SK-N-SH (cell line): Measurements from ENCODE around the gene CPED1. TPM values are rescaled to one million over a fixed set of nuclear protein-coding genes. Genes with fewer than 3 reads are reported as not detected.

Source experiments
- CTCF ChIA-PET: fragments of 300-600, 350-600 bp; formaldehyde crosslinking; extraction: SDS; loops from one replicate; lab custom pipeline; 2021; lab: Yijun Ruan, JAX
- POLR2A ChIA-PET: fragments of 350-600 bp; sonication (Branson Sonifier 250); formaldehyde crosslinking; extraction: SDS; loops from one replicate; lab custom pipeline; 2020; ENCODE audit warnings: antibody characterized with exemption, inconsistent platforms; lab: Yijun Ruan, JAX
- DNase-seq: peaks from one replicate; pipeline ENCODE4 v3.0.0; 2012
- H2AFZ ChIP-seq: fragments of 200-600 bp; sonication (generic); 2 replicates; pipeline ENCODE4 v1.8.1; 2016; ENCODE audit warnings: antibody characterized with exemption, mild to moderate bottlenecking, low read depth
- H3F3A ChIP-seq: fragments of 200-600 bp; sonication (generic); replicated peaks from 2 replicates; pipeline ENCODE3; 2016; ENCODE audit warnings: antibody characterized with exemption, mild to moderate bottlenecking; ENCODE audit not compliant: insufficient read depth
- H3K27ac ChIP-seq, 2 experiments: fragments of 200-500 bp in 1 of 2; fragments of 200-600 bp in 1 of 2; sonication (Bioruptor generic) in 1 of 2; sonication (generic), shearing (Covaris generic) in 1 of 2; 2 replicates each; pipeline versions ENCODE4 v1.5.1 to v1.6.1; 2014 to 2016; ENCODE audit warnings: low read depth in 2 of 2, inconsistent platforms in 1 of 2, low read length in 1 of 2, mild to moderate bottlenecking in 1 of 2, mixed read lengths in 1 of 2
- H3K27me3 ChIP-seq: fragments of 200-600 bp; sonication (generic), shearing (Covaris generic); 2 replicates; pipeline ENCODE4 v1.6.1; 2016; ENCODE audit warnings: mixed run types; ENCODE audit not compliant: insufficient read depth
- H3K36me3 ChIP-seq, 2 experiments: fragments of 200-500 bp in 1 of 2; fragments of 200-600 bp in 1 of 2; sonication (Bioruptor generic) in 1 of 2; sonication (generic) in 1 of 2; replicated peaks in 1 of 2; 2 replicates each; pipeline versions ENCODE3 to v1.5.1; 2014 to 2016; ENCODE audit warnings: low read length in 1 of 2, mild to moderate bottlenecking in 1 of 2; ENCODE audit not compliant: insufficient read depth in 2 of 2, control insufficient read depth in 1 of 2
- H3K4me1 ChIP-seq, 2 experiments: fragments of 200-500 bp in 1 of 2; fragments of 200-600 bp in 1 of 2; sonication (Bioruptor generic) in 1 of 2; sonication (generic), shearing (Covaris generic) in 1 of 2; 2 replicates each; pipeline versions ENCODE4 v1.5.1 to v1.6.1; 2014 to 2016; ENCODE audit warnings: low read depth in 1 of 2, low read length in 1 of 2, mixed run types in 1 of 2; ENCODE audit not compliant: insufficient read depth in 2 of 2, control insufficient read depth in 1 of 2
- H3K4me2 ChIP-seq: fragments of 200-600 bp; sonication (generic), shearing (Covaris generic); 2 replicates; pipeline ENCODE4 v1.6.1; 2017; ENCODE audit warnings: mixed run types
- H3K4me3 ChIP-seq, 2 experiments: fragments of 200-500 bp in 1 of 2; fragments of 200-600 bp in 1 of 2; sonication (Bioruptor generic) in 1 of 2; sonication (generic), shearing (Covaris generic) in 1 of 2; 2 replicates each; pipeline versions ENCODE4 v1.5.1 to v1.8.1; 2014 to 2016; ENCODE audit warnings: low read depth in 2 of 2, inconsistent platforms in 1 of 2, low read length in 1 of 2, mild to moderate bottlenecking in 1 of 2, mixed read lengths in 1 of 2, moderate library complexity in 1 of 2
- H3K79me2 ChIP-seq: fragments of 200-600 bp; sonication (generic); 2 replicates; pipeline ENCODE4 v1.8.1; 2017; ENCODE audit warnings: mild to moderate bottlenecking; ENCODE audit not compliant: insufficient read depth
- H3K9ac ChIP-seq: fragments of 200-600 bp; sonication (generic); 2 replicates; pipeline ENCODE4 v1.6.1; 2017; ENCODE audit warnings: mixed run types
- H3K9me2 ChIP-seq: fragments of 200-600 bp; sonication (generic); 2 replicates; pipeline ENCODE4 v1.6.1; 2017; ENCODE audit warnings: mixed run types
- H3K9me3 ChIP-seq: fragments of 200-600 bp; sonication (generic); 2 replicates; pipeline ENCODE4 v1.6.1; 2017; ENCODE audit warnings: mixed run types, mild to moderate bottlenecking, moderate library complexity
- H4K20me1 ChIP-seq: fragments of 200-600 bp; sonication (generic); 2 replicates; pipeline ENCODE4 v1.6.1; 2017; ENCODE audit warnings: mild to moderate bottlenecking, mixed run types; ENCODE audit not compliant: insufficient read depth
- CHD2 ChIP-seq: fragments of 150-350 bp; IDR thresholded peaks from 2 replicates; pipeline ENCODE4 v1.6.1; 2018; ENCODE audit warnings: low read length; ENCODE audit not compliant: partially characterized antibody
- CTCF ChIP-seq: fragments of 200-600 bp; sonication (generic); IDR thresholded peaks from 2 replicates; pipeline ENCODE4 v1.6.1; 2017; ENCODE audit warnings: antibody characterized with exemption, mild to moderate bottlenecking, moderate library complexity
- PBX3 ChIP-seq: IDR thresholded peaks from 2 replicates; pipeline ENCODE4; 2012
- SIN3A ChIP-seq: IDR thresholded peaks from 2 replicates; pipeline ENCODE4 v1.6.1; 2012; ENCODE audit warnings: low read depth, mild to moderate bottlenecking, low read length, moderate library complexity, borderline replicate concordance
- TCF12 ChIP-seq: IDR thresholded peaks from 2 replicates; pipeline ENCODE4 v1.4.0; 2012
- WGBS: methylation state at CpG from one replicate; pipeline ENCODE4 v1.1.6; 2017; ENCODE audit warnings: low lambda C conversion rate; 5-methylcytosine and 5-hydroxymethylcytosine counted together
- polyA plus RNA-seq, 3 experiments: library from polyadenylated mRNA; depleted of rRNA; stranded (reverse); fragments of >200 nt; gene quantifications; 2 replicates each; pipeline ENCODE4 v1.2.3, GENCODE V29; 2012
- TF ChIP-seq, protein P1 (sequence below): IDR thresholded peaks from 2 replicates; pipeline ENCODE4 v1.4.0; 2012; ENCODE audit warnings: low read depth, borderline replicate concordance

Gene CPED1
- polyA plus RNA-seq, 1 of the 3 experiments (the other 2 are of a cell fraction), result 4.4 TPM

- peak overlapping the region in 1 of 2 experiments; percentile 62; a peak in 1 of 4 replicates for H3K4me3 ChIP-seq
- TF ChIP-seq, protein P1, sequence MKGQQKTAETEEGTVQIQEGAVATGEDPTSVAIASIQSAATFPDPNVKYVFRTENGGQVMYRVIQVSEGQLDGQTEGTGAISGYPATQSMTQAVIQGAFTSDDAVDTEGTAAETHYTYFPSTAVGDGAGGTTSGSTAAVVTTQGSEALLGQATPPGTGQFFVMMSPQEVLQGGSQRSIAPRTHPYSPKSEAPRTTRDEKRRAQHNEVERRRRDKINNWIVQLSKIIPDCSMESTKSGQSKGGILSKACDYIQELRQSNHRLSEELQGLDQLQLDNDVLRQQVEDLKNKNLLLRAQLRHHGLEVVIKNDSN, result no peak
- TF ChIP-seq TCF12, result peak; percentile 79
- no peaks in the 10 kb centered on the region for H3K36me3 ChIP-seq
- no peaks in the 10 kb centered on the region for H4K20me1 ChIP-seq
- H3K4me2 ChIP-seq, result 0 out of 2 replicates have a peak overlapping the region, but pooled peaks have one; percentile 86
- no peaks in the 10 kb centered on the region for H3K27me3 ChIP-seq
- H3K9me3 ChIP-seq, result no peaks in the 10 kb centered on the region
- peaks cover 26% of the 10 kb centered on the region for H3K79me2 ChIP-seq
- H3K27ac ChIP-seq, result peak overlapping the region; percentile 43 to 70; a peak in 3 of 4 replicates
- no peak overlapping the region for H2AFZ ChIP-seq
- DNase-seq, result no peak
- ChIA-PET CTCF (interaction anchor here (1.1 to 8.9 kb wide), 3 partner anchors 24 to 84 kb away, joined by 3 to 397 read pairs (median 4); no protein-coding TSS in a partner anchor), POLR2A (no interaction called here)
- H3K9me2 ChIP-seq, result no peaks in the 10 kb centered on the region
- no peak overlapping the region for H3K9ac ChIP-seq
- peaks cover 30% of the 10 kb centered on the region for H3F3A ChIP-seq
- H3K4me1 ChIP-seq, result peaks cover 35 to 38% of the 10 kb centered on the region in 2 experiments; a peak in 3 of 4 replicates
Observed at GRCh38 chr7:120992965-120993494, 4.5 kb downstream of the CPED1 start.

GRCh38 chr7:120993553-120994191 is 5.2 kb downstream of the CPED1 start:
- WGBS, result 66% methylated on average over 5 of the region's 5 CpGs
- TF ChIP-seq CHD2 (no peak), SIN3A (no peak), PBX3 (no peak), CTCF (no peak)
- POLR2A ChIA-PET, result no interaction called here
- peaks cover 35 to 38% of the 10 kb centered on the region in 2 experiments; a peak in 3 of 4 replicates for H3K4me1 ChIP-seq
- H3K9me3 ChIP-seq, result no peaks in the 10 kb centered on the region
- H3K79me2 ChIP-seq, result peaks cover 26% of the 10 kb centered on the region
- CTCF ChIA-PET, result interaction anchor here (2.4 kb wide), 1 partner anchor 88 kb away, joined by 9 read pairs; no protein-coding TSS in a partner anchor
- H3K9ac ChIP-seq, result no peak overlapping the region
- peaks cover 26% of the 10 kb centered on the region for H3F3A ChIP-seq
- no peak overlapping the region; a peak in 2 of 4 replicates for H3K27ac ChIP-seq
- H3K9me2 ChIP-seq, result no peaks in the 10 kb centered on the region
- no peaks in the 10 kb centered on the region for H3K36me3 ChIP-seq
- no peak overlapping the region for H3K4me3 ChIP-seq
- no peaks in the 10 kb centered on the region for H3K27me3 ChIP-seq
- H2AFZ ChIP-seq, result no peak overlapping the region
- no peak for DNase-seq
- H4K20me1 ChIP-seq, result no peaks in the 10 kb centered on the region
- 0 out of 2 replicates have a peak overlapping the region, but pooled peaks have one; percentile 86 for H3K4me2 ChIP-seq
